Right hindlimb (tissue), 1 donor: ENCODE data around the gene BLNK.

Experiments used
- DNase-seq: peaks from one replicate; pipeline ENCODE4 v3.0.0-alpha.2; 2018

Gene BLNK

DNA sequence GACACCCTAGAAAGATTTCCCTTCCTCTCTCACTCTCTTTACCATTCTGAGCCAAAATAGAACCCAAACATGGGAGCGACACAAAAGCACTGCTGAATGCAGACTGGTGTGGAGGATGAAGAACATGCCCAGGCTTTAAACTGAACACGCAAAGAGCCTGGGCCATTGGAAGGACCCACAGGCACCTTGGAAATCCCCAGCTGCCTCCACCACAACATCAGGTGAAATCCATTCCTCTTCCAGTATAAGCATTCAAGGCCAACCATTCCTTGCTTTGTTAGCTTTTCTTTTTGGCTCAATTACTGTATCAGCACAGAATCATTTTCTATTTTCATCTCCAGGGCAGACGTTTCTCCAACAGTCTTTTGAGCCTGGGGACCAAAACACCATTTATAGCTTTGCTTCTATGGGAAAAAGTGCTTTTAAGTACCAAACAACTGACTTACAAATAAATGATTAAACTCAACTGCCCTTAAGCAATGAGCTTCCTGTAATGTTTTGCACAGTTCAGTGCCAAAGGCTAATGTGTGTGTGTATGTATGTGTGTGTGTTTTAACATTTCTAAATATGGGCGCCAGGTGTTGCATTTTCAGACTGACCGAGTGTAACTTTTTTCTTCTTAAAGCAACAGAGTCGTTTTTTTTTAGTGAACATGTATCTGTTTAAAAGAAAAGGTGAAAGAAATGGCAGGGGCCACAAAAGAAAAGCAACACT is 16.2 kb upstream of the BLNK start:
- DNase-seq = no peak

- DNase-seq = no peak
Observed at GRCh38 chr10:96285331-96285752, 14.0 kb upstream of the BLNK start.

DNA sequence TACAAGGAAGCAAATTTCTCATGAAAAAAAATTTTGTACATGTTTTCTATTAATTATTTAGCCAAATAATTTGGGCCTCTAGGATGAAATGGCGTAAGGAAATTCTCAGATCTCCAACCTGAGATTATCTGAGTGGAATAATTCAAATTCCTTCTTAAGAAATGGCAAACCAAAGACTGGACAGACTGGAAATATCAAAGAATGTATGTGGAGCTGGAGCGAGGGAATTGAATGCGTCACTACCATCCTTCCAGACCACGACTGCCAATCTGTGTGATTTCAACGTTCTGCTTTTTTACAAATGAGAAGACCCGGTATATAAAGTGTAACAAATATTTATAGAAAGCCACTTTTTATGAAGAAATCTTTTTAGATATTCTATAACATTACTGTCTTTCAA is 12.4 kb upstream of the BLNK start:
- no peak for DNase-seq

DNA sequence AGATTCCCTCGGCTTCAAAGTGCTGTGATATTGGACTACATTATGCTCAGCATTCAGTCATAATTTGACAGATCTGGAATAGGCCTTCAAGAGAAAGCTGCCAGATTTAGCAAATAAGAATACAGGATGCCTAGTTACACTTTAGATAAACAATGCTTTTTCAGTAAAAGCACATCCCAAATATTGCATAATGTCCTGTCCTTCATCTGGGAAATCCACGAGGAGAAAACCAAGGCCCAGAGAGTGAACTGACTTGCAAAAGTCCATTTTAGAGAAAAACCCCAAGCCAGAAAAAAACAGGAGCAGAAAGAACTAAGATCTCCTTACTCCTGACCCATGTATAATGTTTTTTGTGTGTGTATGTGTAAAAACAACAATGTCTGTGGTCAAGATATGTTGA is 12.0 kb upstream of the BLNK start:
- no peak for DNase-seq

DNA sequence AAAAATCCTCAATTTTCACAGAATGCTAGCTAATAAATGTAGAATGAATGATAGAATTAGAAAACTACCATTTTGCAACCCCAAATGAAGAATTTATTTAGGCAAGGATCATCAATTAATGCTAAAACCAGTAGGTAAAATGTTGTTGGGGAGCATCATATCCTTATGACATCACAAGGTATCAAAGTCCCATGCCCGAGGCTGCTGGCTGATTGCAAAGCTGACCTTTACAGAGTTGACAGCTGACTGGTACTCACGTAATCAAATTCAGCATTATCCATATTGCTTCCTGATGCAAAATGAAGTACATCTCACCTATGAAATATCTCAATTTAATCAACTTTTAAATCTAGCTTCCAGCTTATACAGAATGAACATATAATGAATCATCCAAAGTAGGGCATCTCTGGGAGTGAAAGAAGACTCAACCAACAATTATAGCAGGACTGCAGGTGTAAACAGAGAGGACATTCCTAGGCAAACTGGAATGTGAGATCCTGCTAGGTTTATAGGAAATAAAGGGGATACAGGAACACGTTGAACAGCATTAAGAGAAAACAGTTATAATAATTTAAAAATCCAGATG is 10.2 kb upstream of the BLNK start:
- no peak for DNase-seq

GRCh38 chr10:96280859-96281258 is 9.5 kb upstream of the BLNK start:
- no peak for DNase-seq

- DNase-seq = no peak
Observed at GRCh38 chr10:96279191-96279641, 7.8 kb upstream of the BLNK start.

DNA sequence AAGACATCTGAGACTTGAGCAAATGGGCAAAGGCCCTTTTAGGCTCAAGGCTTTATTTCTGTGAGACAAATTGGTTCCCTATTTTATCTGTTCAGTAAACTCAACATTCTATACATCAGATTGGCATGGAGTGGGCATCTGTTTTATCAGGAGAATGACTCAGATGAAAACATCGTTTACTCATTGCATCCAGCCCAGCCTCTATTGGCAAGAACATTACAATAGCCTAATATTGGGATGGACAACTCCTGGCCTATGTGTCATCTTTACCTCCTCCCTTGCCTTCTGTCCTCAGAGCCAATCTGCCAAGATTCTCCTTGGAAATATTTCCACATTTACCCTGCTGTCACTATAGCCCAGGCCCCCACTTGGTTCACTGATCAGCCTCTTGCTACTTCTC is 5.5 kb upstream of the BLNK start:
- no peak for DNase-seq

DNA sequence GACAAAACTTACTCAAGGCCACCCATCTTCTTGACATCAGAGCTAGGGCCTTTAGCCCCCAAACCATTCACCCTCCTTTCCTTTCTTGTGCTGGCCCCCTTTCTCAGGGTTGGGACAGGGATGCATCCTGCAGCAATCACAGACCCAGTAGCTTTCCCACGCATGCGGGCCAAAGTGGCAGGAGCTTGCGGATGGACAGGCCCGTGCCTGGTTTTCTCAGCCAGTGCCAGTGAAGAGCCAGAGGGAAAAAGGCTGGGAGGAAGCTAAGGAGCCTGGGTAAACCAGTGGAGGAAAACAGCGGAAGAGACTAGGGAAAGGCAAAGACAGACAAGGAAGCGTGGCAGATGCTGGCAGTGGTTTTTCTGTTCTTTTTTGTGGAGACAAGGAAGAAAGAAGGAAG is 5.1 kb upstream of the BLNK start:
- no peak for DNase-seq

DNA sequence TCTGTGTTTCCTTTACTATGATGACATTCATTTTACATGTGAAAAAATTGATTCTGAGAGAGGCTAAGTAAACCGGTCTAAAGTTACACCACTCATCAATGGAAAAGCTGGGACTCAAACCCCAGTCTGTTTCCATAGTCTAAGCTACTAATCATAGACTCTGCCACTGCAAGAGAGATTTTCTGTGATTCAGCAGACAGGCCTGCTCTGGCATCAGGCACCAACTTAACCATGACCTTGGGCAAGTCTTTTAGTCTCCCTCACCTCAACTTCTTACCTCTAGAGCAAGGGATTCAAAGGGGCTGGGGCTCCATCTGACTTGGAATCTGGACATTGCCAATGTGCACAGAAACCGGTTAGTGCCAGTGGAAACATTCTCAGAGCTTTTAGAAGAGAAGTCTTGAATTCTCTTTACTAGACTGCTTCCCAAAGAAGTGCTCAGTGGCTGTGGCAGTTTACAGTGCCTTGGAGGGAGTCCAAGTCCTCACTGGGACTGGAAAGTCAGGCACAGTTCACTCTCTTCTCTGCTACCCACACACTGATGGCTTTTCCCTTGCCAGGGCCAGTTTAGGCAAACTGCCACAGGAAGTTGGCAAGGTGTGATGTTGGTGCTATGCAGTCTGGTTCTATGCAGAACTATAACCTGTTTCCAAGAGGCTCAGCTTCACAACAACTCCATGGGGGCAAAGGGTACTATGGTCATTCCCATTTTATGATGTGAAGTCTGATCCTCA is 4.5 kb upstream of the BLNK start:
- DNase-seq = no peak

- DNase-seq = no peak
Observed at GRCh38 chr10:96272316-96273280, 1.2 kb upstream of the BLNK start.

DNA sequence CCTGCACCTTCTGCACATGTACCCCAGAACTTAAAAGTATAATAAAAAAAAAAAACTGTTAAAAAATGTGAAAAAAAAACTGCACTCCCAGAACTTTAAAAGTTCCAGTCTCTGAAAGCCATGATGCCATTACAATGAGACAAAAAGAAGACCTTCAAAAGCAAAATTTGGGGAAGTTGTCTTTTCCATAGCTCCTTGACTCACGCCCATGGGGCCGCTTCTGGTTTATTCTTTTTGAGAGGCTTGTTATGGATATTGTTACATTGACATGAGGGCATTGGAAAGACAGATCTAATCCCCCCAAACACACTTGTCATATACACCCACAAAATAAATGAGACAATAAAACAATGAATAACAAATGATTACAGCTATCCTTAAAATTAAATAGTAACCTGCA is 798 bp downstream of the BLNK start:
- no peak for DNase-seq

DNA sequence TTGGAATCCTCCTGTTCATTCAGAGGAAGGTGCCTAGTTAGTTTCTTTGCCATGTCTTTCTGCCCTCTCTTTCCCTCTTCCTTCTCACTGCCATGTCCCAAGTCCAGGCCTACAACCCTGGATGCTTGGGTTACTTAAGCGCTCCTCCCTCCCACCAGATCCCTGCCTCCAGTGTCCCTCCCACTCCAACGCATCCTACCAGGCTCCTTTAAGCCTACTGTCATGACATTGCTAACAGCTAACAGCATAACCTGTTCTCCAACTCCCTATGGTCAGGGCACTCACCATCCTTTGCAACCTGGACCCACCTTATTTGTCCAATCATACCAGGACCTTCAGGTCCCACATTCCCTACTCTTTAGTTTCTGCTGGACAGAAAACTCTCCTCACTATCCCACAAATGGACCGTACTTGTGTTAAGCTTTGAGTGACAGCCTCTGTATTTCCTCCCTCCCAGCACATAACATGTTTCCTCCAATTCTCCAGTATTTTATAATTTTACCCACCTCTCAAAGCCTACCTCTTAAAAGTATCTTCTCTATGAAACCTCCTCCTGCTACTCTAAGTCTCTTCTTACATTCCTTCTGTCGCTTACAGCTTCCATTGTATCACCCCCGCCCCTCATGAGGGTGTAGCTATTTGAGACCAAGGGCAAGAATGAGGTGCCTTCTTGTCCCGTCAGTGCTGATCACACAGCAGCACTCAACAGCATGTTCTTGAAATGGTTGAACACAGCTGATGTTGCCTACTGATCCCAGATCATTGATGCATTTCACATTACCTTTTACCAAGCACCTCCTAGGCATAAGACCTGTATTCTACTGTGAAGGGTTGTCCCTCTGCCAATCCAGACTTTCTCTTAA is 1.7 kb downstream of the BLNK start:
- no peak for DNase-seq

DNA sequence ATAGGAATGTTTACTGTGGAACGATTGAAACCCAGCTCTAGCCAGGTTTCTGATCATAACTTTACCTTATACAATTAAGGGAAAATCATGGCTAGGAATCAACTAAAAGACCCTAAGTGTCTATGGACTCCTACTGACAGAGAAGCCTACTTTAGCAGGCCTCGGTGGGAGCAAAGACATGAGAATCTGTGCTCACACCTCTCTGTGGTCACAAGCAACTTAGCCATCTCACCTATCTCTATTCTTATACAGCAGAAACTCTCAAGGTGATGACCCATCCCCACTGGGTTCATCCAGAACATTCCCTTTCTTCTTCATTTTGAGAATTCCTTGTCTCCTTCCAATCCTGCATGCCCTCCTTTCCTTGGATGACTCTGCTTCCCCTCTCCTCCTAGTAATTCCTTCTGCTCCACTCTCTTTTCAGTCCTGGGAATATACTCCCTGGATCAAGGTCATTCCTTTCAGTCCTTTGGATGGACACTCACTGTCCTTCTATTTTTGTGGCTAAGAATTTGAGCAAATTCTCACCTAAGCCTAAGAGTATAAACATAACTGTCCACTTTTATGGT is 2.9 kb downstream of the BLNK start:
- DNase-seq = no peak

GRCh38 chr10:96267234-96267705 is 4.1 kb downstream of the BLNK start:
- DNase-seq = no peak

DNA sequence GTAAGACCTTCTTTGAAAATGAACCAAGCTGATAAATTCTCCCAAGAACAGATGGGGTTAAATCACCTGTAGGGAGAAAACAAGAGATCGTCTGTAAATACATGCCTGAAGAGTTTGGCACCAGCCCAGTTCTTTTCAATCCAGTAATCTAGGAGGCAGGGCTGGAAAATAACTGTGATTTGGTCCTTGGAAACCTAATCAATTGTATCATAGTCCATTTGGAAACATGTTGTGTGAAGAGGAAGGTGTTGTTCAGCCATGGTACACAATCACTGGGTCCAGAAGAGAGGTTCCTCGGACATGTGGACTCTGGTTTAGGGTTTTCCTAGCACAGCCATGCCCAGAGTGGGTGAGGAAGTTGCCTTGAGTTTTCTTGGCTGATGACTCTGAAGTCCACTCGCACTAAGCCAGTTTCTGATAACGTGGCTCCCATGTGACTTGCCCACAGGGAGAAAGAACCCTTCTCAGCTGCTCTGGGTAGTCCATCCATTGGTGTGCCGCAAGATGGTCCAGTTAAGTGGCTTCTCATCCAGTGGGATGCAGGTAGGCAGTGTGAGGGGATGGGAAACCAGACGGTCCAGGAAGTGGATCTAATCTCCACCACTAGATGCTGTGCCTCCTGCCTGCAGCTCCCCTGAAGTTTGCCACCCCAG is 5.1 kb downstream of the BLNK start:
- DNase-seq = no peak

DNA sequence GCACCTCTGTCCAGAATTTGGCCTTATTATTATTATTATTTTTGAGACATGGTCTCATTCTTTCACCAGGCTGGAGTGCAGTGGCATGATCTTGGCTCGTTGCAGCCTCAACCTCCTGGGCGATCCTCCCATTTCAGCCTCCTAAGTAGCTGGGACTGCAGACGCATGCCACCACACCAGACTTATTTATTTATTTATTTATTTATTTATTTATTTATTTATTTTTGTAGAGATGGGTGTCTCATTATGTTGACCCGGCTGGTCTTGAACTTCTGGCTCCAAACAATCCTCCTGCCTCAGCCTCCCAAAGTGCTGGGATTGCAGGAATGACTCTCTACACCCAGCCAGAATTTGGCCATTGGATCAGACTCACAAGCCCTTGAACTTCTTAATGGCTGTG is 6.4 kb downstream of the BLNK start:
- DNase-seq = no peak

- peak; percentile 43 for DNase-seq
Observed at GRCh38 chr10:96263669-96264068, 7.7 kb downstream of the BLNK start.

DNA sequence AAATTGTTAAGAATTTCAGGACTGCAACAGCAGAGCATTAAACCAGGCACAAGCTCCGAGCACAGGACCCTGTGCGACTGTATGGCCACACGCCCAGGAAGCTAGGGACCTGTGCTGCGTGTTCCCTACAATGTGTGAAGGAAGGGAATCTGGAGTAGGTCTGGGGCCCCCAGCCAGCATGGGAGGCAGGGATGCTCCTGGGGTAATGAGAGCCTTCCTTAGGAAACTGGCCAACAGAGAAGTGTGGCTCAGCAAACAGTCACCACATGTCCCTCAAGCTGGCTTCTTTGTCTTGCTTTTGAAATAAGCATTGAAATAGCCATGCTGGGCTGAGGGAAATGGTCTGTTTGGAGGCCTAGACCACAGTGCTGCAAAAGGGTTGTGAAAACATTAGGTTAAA is 8.2 kb downstream of the BLNK start:
- DNase-seq = no peak

- DNase-seq = no peak
Observed at GRCh38 chr10:96261930-96262329, 9.4 kb downstream of the BLNK start.

- DNase-seq = no peak
Observed at GRCh38 chr10:96261132-96261531, 10.2 kb downstream of the BLNK start.
